K562 treated with DMSO at 1 percent for 12 hours (cell line): Measurements from ENCODE around the gene SRPK3. TPM values are rescaled to one million over a fixed set of nuclear protein-coding genes. Genes with fewer than 3 reads are reported as not detected.

Source experiments
- total RNA-seq: library from RNA; unstranded; fragments of 300-600 nt; gene quantifications from 2 replicates; pipeline ENCODE4 v1.2.3, GENCODE V29; 2022; ENCODE audit not compliant: insufficient read depth

Gene SRPK3, protein sequence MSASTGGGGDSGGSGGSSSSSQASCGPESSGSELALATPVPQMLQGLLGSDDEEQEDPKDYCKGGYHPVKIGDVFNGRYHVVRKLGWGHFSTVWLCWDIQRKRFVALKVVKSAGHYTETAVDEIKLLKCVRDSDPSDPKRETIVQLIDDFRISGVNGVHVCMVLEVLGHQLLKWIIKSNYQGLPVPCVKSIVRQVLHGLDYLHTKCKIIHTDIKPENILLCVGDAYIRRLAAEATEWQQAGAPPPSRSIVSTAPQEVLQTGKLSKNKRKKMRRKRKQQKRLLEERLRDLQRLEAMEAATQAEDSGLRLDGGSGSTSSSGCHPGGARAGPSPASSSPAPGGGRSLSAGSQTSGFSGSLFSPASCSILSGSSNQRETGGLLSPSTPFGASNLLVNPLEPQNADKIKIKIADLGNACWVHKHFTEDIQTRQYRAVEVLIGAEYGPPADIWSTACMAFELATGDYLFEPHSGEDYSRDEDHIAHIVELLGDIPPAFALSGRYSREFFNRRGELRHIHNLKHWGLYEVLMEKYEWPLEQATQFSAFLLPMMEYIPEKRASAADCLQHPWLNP
- total RNA-seq: 0.15 TPM in 1 of 2 replicates, not detected in the other

DNA sequence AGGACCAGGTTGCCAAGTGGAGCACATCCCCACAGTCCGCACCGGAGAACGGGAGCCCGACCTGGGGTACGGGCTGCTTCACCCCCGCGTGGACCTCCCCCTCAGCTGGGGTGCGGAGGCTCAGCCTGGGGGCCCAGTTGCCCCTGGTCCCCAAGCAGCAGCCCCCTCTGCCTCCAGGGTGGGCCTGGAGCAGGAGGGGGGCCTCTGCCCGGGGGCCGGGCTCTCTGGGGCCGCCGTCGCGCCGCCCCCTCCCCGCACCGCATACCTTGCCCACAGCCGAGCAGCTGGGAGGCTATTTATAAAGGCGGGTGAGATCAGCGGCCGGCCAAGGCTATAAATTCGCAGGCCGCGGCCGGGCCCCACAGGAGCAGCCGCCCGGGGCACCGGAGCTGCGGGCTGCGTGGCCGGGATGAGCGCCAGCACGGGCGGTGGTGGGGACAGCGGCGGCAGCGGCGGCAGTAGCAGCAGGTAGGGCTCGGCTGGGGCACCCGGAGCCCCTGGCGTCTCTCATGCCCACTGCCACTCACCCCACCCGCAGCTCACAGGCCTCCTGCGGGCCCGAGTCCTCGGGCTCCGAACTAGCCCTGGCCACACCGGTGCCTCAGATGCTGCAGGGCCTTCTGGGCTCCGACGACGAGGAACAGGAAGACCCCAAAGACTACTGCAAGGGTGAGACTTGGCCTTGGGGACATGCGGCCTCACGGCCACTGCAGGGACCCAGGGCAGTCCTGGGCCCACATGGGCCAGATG is at the start of gene SRPK3:
SRPK3 (plus strand) TSS at position 364 of the 750 bp plus-strand sequence; CDS start at position 410, 46 bp downstream.

DNA sequence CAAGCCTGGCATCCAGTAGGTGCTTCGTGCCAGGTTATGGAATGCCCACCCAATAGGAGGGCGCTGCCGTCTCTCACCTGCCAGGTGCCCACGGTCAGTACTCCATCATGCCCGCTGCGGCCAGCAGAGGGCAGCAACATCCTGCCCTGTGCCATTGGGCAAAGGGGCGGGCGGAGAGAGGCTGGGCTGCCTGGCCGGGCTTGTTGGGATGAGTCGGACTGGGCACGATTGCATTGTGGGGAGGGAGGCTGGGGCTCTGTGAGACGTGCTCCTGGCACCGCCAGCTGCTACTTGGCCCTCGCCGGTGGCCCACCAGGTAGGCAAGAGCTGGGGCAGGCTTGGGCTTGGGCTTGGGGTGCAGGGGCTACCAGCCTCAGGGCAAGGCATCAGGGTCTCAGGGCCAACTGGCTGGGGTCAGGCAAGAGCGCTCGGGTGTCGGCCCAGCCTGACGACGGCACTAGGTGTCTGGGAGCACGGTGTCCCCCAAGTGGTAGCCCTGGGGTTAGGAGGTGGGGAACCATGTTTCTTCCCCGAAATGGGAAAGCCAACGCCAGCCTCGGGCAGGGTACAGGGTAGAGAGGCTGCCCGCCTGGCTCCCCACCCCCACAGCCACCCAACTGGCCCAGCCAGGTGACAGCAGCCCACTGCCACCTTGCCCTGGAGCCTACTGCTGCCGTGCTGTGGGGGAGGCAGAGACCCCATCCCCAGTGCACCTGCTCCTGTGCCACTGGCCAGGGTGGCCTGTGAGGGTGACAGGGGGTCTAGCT is 16.7 kb upstream of the SRPK3 start, which contains the start of gene PLXNB3:
PLXNB3 (plus strand) TSS at position 261 of the 767 bp plus-strand sequence. CDS start 1,287 bp downstream, outside the sequence.

DNA sequence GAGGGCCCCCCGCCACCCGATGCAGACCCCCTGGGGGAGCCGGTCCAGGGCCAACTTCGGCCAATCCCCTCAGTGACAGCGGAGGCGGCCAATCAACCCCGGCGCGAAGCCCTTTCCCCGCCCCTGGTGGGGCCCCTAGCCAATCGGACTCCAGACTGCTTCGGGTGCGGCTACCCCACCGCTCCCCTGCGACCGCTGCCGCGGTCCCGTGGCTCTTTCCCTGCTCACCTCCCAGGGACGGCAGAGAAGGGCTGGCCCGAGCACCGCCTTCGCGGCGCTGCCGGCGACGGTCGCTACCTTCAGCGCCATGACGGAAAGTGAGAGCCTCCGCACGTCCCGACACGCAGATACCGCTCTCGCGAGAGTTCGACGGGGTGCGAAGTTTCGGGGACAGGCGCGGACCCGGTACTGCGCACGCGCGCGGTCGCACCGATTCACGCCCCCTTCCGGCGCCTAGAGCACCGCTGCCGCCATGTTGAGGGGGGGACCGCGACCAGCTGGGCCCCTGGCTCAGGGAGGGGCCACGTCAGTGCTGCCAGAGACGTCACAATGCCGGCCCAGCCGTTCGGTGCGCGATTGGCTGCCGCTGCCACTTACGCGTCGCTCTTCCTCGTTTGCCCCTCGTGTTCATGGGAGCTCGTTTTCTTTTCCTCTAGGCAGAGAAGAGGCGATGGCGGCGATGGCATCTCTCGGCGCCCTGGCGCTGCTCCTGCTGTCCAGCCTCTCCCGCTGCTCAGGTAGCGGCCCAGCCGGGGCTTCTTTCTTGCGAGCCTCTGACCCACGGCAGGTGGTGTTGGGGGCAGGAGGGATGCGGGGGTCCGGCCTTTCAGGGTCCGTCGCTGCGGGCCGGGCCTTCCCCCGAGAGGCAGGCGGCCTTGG is 13.4 kb downstream of the SRPK3 start, which contains the start of the genes IDH3G and SSR4:
IDH3G (minus strand) TSS at position 358 of the 879 bp plus-strand sequence; CDS start at position 309, 49 bp downstream.
SSR4 (plus strand) TSS at position 651 of the 879 bp plus-strand sequence; CDS start at position 671, 20 bp downstream.

DNA sequence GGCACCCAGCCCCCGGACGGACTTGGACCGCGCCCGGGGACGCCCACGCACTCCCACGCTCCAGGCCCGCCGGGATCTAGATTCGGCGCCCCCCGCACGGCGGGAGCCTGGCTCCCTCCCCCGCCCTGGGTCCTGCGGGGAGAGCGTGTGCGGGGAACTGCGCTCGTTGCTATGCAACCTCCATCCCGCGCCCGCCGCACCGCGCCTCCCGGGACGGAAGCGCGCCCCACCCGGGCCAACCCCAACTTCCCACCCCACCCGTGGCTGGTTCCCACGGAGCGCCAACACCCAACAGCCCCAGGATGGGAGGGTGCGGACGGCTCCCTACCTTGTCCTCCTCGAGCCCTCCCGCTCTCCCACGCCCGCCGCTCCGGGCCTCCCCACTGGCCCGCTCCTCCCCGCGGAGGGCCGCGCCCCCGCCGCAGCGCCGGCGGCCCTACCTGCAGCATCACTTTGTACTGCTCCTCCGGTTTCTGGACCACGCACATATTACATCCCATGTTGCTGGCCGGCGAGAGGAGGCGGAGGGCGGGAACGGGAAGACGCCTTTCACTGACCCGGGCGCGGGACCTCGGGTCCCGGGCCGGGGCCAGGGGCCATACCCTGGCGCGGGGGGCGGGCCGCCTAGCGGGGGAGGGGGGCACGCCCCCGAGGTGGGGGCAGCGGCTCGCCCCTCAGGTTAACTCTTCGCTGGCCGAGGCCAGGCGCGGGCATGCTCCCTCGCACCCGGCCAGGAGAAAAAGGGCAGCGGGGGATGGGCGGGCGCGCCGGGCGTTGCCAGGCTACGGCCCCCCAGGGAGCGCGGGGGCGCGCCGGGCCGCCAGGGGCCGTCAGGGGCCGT is 49.2 kb downstream of the SRPK3 start, which contains the start of gene PDZD4:
PDZD4 (minus strand) TSS at position 746 of the 841 bp plus-strand sequence; CDS start at position 500, 246 bp downstream.

Other genes with a start within 250 kb of the SRPK3 start
- gene CCNQ, start 181.9 kb upstream of the SRPK3 start, total RNA-seq: 35.3 and 39.6 TPM in 2 replicates
- 2.4 and 2.9 TPM in 2 replicates for gene DUSP9, start 133.8 kb upstream of the SRPK3 start, total RNA-seq
- 2.1 and 4.4 TPM in 2 replicates for gene PNCK, start 107.2 kb upstream of the SRPK3 start, total RNA-seq
- 21.3 and 43.0 TPM in 2 replicates for gene SLC6A8, start 93.1 kb upstream of the SRPK3 start, total RNA-seq
- gene BCAP31, start 56.7 kb upstream of the SRPK3 start, total RNA-seq: 188 and 202 TPM in 2 replicates
- 21.1 and 38.3 TPM in 2 replicates for gene ABCD1, start 56.2 kb upstream of the SRPK3 start, total RNA-seq
- not detected in 2 replicates for gene PLXNB3, start 16.8 kb upstream of the SRPK3 start, total RNA-seq
- gene IDH3G, start 13.3 kb downstream of the SRPK3 start, total RNA-seq: 63.6 and 66.3 TPM in 2 replicates
- 679 and 1,009 TPM in 2 replicates for gene SSR4, start 13.6 kb downstream of the SRPK3 start, total RNA-seq
- gene PDZD4, start 49.5 kb downstream of the SRPK3 start, total RNA-seq: not detected in 2 replicates
- 0.41 TPM in 1 of 2 replicates, not detected in the other for gene L1CAM, start 105.1 kb downstream of the SRPK3 start, total RNA-seq
- 1.4 TPM in 1 of 2 replicates, not detected in the other for gene AVPR2, start 123.6 kb downstream of the SRPK3 start, total RNA-seq
- gene ARHGAP4, start 145.2 kb downstream of the SRPK3 start, total RNA-seq: 85.9 and 86.3 TPM in 2 replicates
- gene NAA10, start 154.0 kb downstream of the SRPK3 start, total RNA-seq: 121 and 143 TPM in 2 replicates
- gene RENBP, start 163.6 kb downstream of the SRPK3 start, total RNA-seq: 46.5 and 56.6 TPM in 2 replicates
- 24.2 and 60.4 TPM in 2 replicates for gene HCFC1, start 190.8 kb downstream of the SRPK3 start, total RNA-seq
- gene TMEM187, start 191.7 kb downstream of the SRPK3 start, total RNA-seq: 17.7 and 25.1 TPM in 2 replicates
- 84.6 and 134 TPM in 2 replicates for gene IRAK1, start 238.9 kb downstream of the SRPK3 start, total RNA-seq